DMS 273 treated with DMSO at 0.1 percent for 48 hours (cell line): Measurements from ENCODE around the gene MSI2.
A peak's percentile ranks its signal among the peaks of the same experiment; 100 is the strongest.

Experiments
- DNase-seq: peaks from one replicate; lab custom pipeline; 2025; lab: John Stamatoyannopoulos, UW

MSI2 gene

DNA sequence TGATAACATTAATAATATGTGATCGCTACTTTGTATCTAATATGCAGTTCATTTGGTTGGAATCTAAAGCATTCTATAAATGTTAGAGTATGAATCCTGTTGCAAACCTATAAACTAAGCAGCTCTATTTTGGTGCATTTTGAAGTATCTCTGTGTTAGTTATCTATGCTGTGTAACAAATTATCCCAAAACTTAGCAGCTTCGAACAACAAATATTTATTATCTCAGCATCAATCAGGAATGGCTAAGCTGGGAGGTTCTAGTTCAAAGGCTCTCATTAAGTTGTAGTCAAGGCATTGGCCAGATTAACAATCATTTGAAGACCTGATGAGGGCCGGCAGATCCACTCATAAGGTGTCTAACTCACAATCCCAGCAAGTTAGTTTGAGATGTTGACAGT is 10.1 kb upstream of the MSI2 start:
- no peak for DNase-seq

DNA sequence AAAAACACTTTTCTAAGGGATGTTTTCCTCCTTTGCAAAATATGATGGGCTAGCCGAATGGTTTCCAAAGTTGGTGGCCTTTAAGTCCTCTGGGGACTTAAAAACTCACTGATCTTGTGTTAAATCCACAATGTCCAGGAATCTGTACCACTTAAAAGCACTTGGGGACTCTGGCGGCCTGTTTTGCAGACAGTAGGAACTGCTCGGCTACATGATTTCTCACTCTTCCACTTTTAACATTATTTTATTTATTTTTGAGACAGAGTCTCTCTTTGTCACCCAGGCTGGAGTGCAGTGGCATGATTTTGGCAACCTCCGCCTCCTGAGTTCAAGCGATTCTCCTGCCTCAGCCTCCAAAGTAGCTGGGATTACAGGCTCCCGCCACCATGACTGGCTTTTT is 9.1 kb upstream of the MSI2 start:
- DNase-seq, result no peak

DNA sequence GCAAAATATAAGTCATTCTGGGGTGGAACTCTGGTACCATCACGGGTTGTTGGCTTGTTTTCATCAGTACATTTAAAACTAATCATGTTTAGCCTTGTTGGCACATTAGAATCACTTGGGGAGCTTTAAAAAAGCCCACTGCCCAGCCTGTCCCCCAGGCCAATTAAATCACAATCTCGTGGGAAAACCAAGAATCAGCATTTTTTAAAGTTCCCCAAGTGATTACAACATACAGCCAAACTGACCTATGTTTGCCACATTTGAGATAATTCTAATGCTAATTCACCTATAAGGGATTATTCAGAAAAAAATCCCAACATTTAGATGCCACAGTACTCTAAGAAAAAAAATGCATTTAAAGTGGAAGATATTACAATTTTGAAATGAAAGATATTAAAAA is 8.4 kb upstream of the MSI2 start:
- no peak for DNase-seq

GRCh38 chr17:57249520-57249919 is 6.8 kb upstream of the MSI2 start:
- no peak for DNase-seq

- DNase-seq, result no peak
Observed at GRCh38 chr17:57251211-57251787, 5.0 kb upstream of the MSI2 start.

GRCh38 chr17:57253362-57254065 is 2.8 kb upstream of the MSI2 start:
- DNase-seq, result no peak

DNA sequence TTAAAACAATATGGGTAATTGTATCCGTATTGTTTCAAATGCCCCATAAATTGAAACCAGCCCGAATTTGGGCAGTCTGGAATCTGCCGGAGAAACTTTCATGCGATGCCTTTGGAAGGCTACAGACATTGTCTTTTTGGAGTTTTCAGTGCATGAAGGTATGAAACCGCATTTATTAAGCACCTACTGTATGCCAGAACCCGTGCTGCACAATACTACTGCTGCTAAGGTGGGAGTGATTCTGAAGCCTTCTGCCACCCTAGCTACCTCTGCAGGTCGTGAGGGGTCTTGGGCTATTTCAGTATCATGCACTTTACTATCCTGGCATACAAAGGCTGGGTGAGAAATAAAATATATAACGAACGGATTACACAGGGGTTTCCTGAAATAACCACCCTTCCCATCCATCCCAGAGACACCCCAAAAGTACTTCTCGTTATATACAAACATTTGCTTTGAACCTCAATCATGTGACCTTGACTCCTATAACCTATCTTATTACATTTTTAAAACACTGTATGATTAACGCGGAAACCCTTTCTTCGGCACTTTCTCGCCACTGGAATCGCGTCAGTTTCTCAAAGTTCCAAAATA is 1.0 kb upstream of the MSI2 start:
- peak; percentile 15 for DNase-seq

GRCh38 chr17:57256708-57257112 is 387 bp downstream of the MSI2 start:
- DNase-seq, result no peak

GRCh38 chr17:57257195-57257894 is 1.0 kb downstream of the MSI2 start:
- DNase-seq, result no peak

DNA sequence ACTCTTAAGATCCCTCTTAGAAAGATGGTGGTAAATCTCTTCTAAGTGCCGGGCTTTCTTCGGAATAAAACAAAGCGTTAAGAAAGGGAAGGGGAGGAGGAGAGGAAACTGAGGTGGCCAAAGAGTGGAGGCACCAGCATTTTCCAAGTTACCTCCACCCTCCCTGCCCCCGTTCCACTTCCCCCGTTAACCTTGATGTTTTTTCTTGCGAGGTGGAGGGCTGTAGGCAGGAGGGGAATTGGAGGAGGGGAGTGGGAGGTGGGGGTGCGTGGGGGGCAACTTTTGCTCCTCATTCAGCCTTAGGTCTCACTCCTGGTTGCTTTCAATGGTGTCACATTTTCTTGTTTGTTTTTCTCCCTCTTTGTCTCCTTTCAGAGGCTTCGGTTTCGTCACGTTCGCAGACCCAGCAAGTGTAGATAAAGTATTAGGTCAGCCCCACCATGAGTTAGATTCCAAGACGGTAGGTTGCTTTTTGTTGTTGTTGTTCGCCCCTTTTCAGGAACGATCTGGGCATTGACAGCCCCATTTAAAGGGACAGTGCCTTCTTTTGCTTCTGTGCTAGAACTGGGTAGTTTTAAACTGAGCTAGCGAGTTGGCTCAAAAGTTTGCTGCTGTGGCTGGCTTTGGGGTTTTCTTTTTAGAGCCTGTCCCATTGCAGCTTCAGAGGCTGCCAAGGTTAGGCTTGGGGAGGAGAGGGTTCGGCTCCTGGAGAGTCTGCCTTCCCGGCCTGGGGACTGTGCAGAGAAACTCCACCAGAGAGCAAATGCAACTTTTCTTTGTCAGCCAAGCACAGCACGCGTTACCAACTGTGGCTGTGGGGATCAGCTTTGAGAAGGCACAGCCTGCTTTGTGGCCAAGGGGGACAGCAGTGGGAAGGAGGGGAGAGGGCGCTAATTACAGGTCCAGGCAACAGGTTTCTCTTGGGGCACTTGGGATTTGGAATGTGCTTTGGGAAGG is 1.9 kb downstream of the MSI2 start:
- DNase-seq, result no peak

DNA sequence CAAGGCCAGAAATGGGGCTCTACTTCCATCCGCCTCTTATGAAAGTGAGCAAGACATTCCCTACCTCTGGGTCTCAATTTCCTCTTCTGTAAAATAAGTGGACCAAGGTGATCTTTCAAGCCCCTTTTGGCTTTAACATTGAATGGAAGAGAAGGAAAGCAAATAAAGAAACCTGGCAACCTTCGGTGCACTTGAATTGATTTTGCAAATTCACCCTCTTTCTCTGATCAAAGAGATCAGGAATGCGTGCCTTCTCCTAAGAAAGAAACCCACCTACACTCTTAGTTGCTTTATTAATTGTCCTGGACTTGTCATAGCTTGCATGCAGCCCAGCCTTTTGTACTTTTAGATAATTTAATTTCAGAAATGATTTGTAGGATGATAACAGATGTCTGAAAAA is 3.0 kb downstream of the MSI2 start:
- no peak for DNase-seq

GRCh38 chr17:57259817-57260216 is 3.5 kb downstream of the MSI2 start:
- DNase-seq, result no peak

GRCh38 chr17:57260325-57261083 is 4.2 kb downstream of the MSI2 start:
- no peak for DNase-seq

DNA sequence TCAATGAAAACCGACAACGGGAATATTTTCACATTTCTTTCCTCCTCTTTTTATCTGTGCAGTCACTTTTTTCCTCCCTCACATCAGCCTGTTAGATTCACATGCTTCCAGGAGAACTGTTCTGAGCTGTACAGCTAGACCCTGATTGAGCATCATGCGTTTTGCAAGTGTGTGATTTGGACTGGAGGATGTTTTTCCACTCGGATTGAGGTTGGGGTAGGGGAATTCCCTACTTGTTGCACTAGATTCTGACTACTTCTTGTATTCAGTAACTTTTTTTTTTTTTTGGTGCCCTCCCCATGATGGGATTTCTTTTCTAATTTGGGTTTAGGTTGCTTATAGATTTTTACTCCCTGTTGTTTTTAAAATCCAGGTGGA is 4.8 kb downstream of the MSI2 start:
- DNase-seq, result no peak

- no peak for DNase-seq
Observed at GRCh38 chr17:57262557-57262956, 6.2 kb downstream of the MSI2 start.

DNA sequence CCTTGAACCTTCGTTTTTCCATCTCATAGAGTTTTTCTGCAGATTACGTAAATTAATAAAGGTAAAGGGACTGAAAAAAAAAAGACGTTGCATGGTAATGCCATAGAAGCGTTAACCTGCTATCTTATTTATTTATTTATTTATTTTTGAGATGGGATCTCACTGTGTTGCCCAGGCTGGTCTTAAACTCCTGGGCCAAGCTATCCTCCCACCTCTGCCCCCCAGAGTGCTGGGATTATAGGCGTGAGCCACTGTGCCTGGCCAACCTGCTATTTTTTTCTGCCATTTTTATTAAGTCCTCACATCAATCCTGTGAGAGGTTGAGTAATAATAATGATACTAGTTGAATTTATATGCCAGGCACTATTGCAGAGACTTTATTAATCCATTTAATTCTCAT is 7.9 kb downstream of the MSI2 start:
- no peak for DNase-seq

DNA sequence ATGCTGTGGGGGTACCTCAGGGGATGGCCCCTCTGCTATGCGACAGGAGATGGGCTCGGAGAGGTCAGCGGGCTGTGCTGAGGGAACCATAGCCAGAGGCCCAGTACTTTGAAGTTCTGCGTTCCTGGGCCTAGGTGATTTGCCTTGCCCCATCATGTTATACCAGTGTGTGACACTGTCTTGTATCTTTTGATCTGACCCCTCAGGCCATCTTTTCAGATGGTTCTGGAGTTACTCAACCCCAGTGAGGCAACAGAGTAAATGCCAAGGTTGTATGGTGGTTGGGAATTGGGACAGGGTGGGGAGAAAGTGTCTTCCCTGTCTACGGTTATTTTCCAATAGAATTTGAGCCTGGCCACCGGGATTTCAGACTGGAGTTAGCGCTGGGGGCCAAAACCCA is 8.5 kb downstream of the MSI2 start:
- no peak for DNase-seq

GRCh38 chr17:57266902-57267311 is 10.6 kb downstream of the MSI2 start:
- DNase-seq, result no peak

- DNase-seq, result no peak
Observed at GRCh38 chr17:57268181-57268580, 11.9 kb downstream of the MSI2 start.

DNA sequence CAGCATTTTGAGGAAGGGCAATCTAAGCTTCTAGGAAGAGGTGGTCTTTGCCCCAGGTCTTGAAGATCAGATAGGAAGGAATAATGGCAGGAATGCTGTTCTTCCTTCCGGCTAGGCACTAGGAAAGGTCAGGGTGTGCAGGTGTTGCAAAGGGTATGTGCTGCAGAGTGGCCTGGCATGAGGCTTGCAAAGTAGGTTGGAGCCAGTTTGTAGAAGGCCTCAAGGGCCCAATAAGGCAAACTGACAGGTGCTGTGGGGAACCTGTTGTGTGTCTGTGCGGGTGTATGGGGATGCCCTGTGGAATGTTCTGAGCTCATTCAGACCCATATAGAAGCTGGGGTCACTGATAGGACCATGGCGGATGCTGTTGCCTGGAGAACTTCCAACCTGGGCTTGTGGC is 12.7 kb downstream of the MSI2 start:
- DNase-seq, result no peak

DNA sequence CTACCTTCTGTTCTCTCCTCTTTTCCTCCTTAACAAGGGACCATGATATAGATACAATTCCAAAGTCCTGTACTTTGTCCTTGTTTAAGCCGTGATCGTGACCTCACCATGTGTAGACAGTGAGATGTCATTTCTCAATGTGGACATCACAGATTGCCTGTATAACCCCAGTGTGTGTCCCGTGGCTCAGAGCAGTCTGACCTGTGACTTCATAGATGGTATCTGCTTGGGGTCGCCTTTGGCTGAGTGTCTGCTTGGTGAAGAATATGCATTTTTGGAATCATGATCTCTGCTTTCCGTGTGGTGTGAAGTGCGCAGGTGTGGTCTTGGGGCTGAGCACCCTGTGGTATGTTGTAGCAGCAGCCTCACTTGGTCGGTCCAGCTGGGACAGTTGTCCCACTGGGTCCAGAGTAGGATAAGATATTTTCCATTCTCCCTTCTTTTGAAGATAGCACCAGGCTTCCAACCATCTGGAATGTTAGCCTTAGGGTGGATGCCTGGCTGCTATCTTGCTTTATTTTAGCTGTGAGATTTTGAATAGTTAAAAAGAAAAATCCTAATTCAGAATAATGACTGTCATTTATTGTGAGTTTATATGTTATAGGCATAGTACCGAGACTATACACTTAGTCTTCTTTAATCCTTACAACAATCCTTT is 13.4 kb downstream of the MSI2 start:
- DNase-seq, result no peak
